HG03095 (cell line): ENCODE measurements around the gene ASMT.
"Not testable (repeated sequence)": the region's sequence is repeated elsewhere in the genome, so short reads cannot be mapped to it uniquely, and the experiment has no call there.

Source experiments
- ATAC-seq: cut with Tn5 transposase; IDR thresholded peaks from one replicate; pipeline ENCODE4 v1.9.1; 2021; ENCODE audit warnings: moderate library complexity; ENCODE audit not compliant: unreplicated experiment

The ASMT gene

GRCh38 chrX:1597345-1598020 lies 17.4 kb upstream of the ASMT start:
- no peak for ATAC-seq

GRCh38 chrX:1598021-1598875 lies 16.6 kb upstream of the ASMT start:
- no peak for ATAC-seq

- no peak for ATAC-seq
These were observed 15.7 kb upstream of the ASMT start for GRCh38 chrX:1598876-1599790.

GRCh38 chrX:1599791-1600405 lies 15.0 kb upstream of the ASMT start:
- ATAC-seq = no peak

GRCh38 chrX:1600406-1601050 lies 14.3 kb upstream of the ASMT start:
- ATAC-seq = no peak

- ATAC-seq = no peak
These were observed 13.7 kb upstream of the ASMT start for GRCh38 chrX:1601051-1601767.

- no peak for ATAC-seq
These were observed 13.1 kb upstream of the ASMT start for GRCh38 chrX:1601768-1602085.

- ATAC-seq = no peak
These were observed 12.6 kb upstream of the ASMT start for GRCh38 chrX:1602299-1602698.

GRCh38 chrX:1606496-1606895 lies 8.4 kb upstream of the ASMT start:
- no peak for ATAC-seq

GRCh38 chrX:1609311-1609710 lies 5.5 kb upstream of the ASMT start:
- ATAC-seq = no peak

- ATAC-seq = no peak
These were observed 5.1 kb upstream of the ASMT start for GRCh38 chrX:1609762-1610161.

- peak; percentile 65 for ATAC-seq
These were observed 4.7 kb upstream of the ASMT start for GRCh38 chrX:1610166-1610565.

GRCh38 chrX:1610736-1611135 lies 4.1 kb upstream of the ASMT start:
- no peak for ATAC-seq

- ATAC-seq = no peak
These were observed 2.1 kb upstream of the ASMT start for GRCh38 chrX:1612641-1613286.

- no peak for ATAC-seq
These were observed 3.8 kb downstream of the ASMT start for GRCh38 chrX:1618689-1619088.

- ATAC-seq = no peak
These were observed 8.8 kb downstream of the ASMT start for GRCh38 chrX:1623691-1624090.

- ATAC-seq = not testable (repeated sequence)
These were observed 9.4 kb downstream of the ASMT start for GRCh38 chrX:1624158-1624860.

- ATAC-seq = not testable (repeated sequence)
These were observed 10.0 kb downstream of the ASMT start for GRCh38 chrX:1624861-1625215.

GRCh38 chrX:1629244-1629643 lies 14.4 kb downstream of the ASMT start:
- no peak for ATAC-seq
